K562 (cell line): ENCODE data around the gene VPS41. TPM values are rescaled to one million over a fixed set of nuclear protein-coding genes. Genes with fewer than 3 reads are reported as not detected.

ENCODE experiments used
- ATAC-seq: fragments of 200-7000 bp; cut with Tn5 transposase; 3 replicates; pipeline ENCODE4 v1.9.1; 2020; ENCODE audit warnings: moderate library complexity
- BruUV-seq: library from RNA; stranded (reverse); fragments of 400-500 nt; replicated peaks from 2 replicates; lab custom pipeline; 2021; lab: Mats Ljungman, UMichigan
- CTCF ChIA-PET: fragments of 300-600 bp; formaldehyde crosslinking; extraction: SDS; loops from one replicate; lab custom pipeline; 2021; ENCODE audit warnings: low intra/inter-chr PET ratio; lab: Yijun Ruan, JAX
- POLR2A ChIA-PET: fragments of 300-600, 350-650 bp; sonication (Branson Sonifier 250); formaldehyde crosslinking; extraction: SDS; loops from one replicate; lab custom pipeline; 2021; ENCODE audit warnings: antibody characterized with exemption, inconsistent platforms; lab: Yijun Ruan, JAX
- DNase-seq, 4 experiments: peaks; one replicate each; pipeline versions ENCODE4 v3.0.0 to v3.0.0-alpha.2; 2011 to 2018; ENCODE audit warnings: low spot score in 3 of 4, mixed read lengths in 3 of 4; ENCODE audit errors: extremely low read depth in 1 of 4
- FAIRE-seq: peaks from 2 replicates; lab custom pipeline; 2011; peaks lifted over from hg19 to GRCh38; lab: Jason Lieb, UNC
- H2AFZ ChIP-seq: 2 replicates; pipeline ENCODE4 v1.6.0; 2011; ENCODE audit warnings: low read depth, low read length, control low read depth, inconsistent platforms
- H3K27ac ChIP-seq: fragments of 200-600 bp; 3 replicates; pipeline ENCODE4 v1.8.0; 2011; ENCODE audit warnings: low read depth, mild to moderate bottlenecking, control low read depth, inconsistent platforms, low read length, moderate library complexity, mixed read lengths; ENCODE audit errors: extremely low read depth
- H3K27me3 ChIP-seq, 2 experiments: fragments of 300-600 bp in 1 of 2; 2 replicates in 1 of 2; 3 replicates in 1 of 2; pipeline versions ENCODE4 v1.6.0 to v1.8.0; 2011; ENCODE audit warnings: inconsistent platforms in 2 of 2, low read length in 2 of 2, mild to moderate bottlenecking in 1 of 2, mixed read lengths in 1 of 2, moderate library complexity in 1 of 2; ENCODE audit not compliant: control insufficient read depth in 2 of 2, insufficient read depth in 2 of 2
- H3K36me3 ChIP-seq: fragments of 300-600 bp; 3 replicates; pipeline ENCODE4 v1.8.0; 2011; ENCODE audit warnings: mild to moderate bottlenecking, low read length, inconsistent platforms; ENCODE audit not compliant: control insufficient read depth, insufficient read depth
- H3K4me1 ChIP-seq, 2 experiments: fragments of 200-600 bp in 1 of 2; replicated peaks in 1 of 2; 2 replicates in 1 of 2; 3 replicates in 1 of 2; pipeline versions ENCODE4 v1.5.1 to v1.8.0; 2011; ENCODE audit warnings: inconsistent platforms in 2 of 2, low read length in 2 of 2, mild to moderate bottlenecking in 1 of 2, mixed read lengths in 1 of 2, moderate library complexity in 1 of 2; ENCODE audit not compliant: control insufficient read depth in 2 of 2, insufficient read depth in 2 of 2
- H3K4me2 ChIP-seq: 2 replicates; pipeline ENCODE4 v1.6.1; 2011; ENCODE audit warnings: low read length, control low read depth, inconsistent platforms, mixed read lengths; ENCODE audit not compliant: insufficient read depth
- H3K4me3 ChIP-seq: fragments of 200-600 bp; sonication (generic), shearing (Covaris generic); 2 replicates; pipeline ENCODE4 v1.5.1; 2016; ENCODE audit warnings: control low read depth, inconsistent platforms
- H3K79me2 ChIP-seq: fragments of 200-600 bp; 3 replicates; pipeline ENCODE4 v1.8.0; 2011; ENCODE audit warnings: low read length, inconsistent platforms; ENCODE audit not compliant: control insufficient read depth, insufficient read depth
- H3K9ac ChIP-seq, 2 experiments: 2 replicates each; pipeline versions ENCODE4 v1.6.0 to v1.6.1; 2011; ENCODE audit warnings: low read depth in 2 of 2, low read length in 2 of 2, control low read depth in 1 of 2, inconsistent platforms in 1 of 2, mild to moderate bottlenecking in 1 of 2, mixed read lengths in 1 of 2; ENCODE audit not compliant: insufficient read depth in 1 of 2
- H3K9me1 ChIP-seq: one replicate; pipeline ENCODE4 v1.6.0; 2011; ENCODE audit warnings: inconsistent platforms, mild to moderate bottlenecking, low read length, moderate library complexity; ENCODE audit not compliant: control insufficient read depth, insufficient read depth
- H3K9me3 ChIP-seq: replicated peaks from 2 replicates; pipeline ENCODE4 v1.5.1; 2011; ENCODE audit warnings: low read depth, low read length, inconsistent platforms; ENCODE audit not compliant: control insufficient read depth, insufficient read depth
- H4K20me1 ChIP-seq: replicated peaks from 2 replicates; pipeline ENCODE4 v1.6.1; 2011; ENCODE audit warnings: low read length, inconsistent platforms, mixed read lengths; ENCODE audit not compliant: control insufficient read depth, insufficient read depth
- CHD7 ChIP-seq: fragments of 200-600 bp; sonication (generic); IDR thresholded peaks from one replicate; pipeline ENCODE4 v1.6.1; 2012; ENCODE audit warnings: mild to moderate bottlenecking, low read depth, low read length, inconsistent platforms
- ILK ChIP-seq: fragments of 450-650 bp; IDR thresholded peaks from 2 replicates; pipeline ENCODE4 v1.6.1; 2016; ENCODE audit warnings: missing genetic modification characterization, low read depth, mild to moderate bottlenecking, missing compliant biosample characterization, moderate library complexity, borderline replicate concordance
- WGBS: fragments of 100-300 bp; shearing (Covaris generic); methylation state at CpG from one replicate; pipeline ENCODE4 v1.1.6; 2016; ENCODE audit warnings: low coverage, mixed read lengths; ENCODE audit not compliant: insufficient coverage; ENCODE audit errors: missing lambda C conversion rate; 5-methylcytosine and 5-hydroxymethylcytosine counted together
- in situ Hi-C: fragments of 300-500 bp; cut with MboI; formaldehyde crosslinking; loops from 4 replicates; pipeline ENCODE4 v1.15.0; 2018; ENCODE audit warnings: inconsistent platforms, mixed read lengths
- intact Hi-C: fragments of 100-400 bp; cut with micrococcal nuclease; formaldehyde crosslinking; loops from 2 replicates; pipeline ENCODE4 v1.14.2; 2022
- polyA plus RNA-seq, 8 experiments: library from polyadenylated mRNA; depleted of rRNA in 4 of 8; stranded (reverse) in 5 of 8; unstranded in 3 of 8; fragments of >200 nt; fragmentation: Nextera tagmentation in 2 of 8; fragmentation: Illumina TruSeq in 1 of 8; extraction: Ambion mirVana in 2 of 8; extraction: Trizol in 1 of 8; gene quantifications; 2 replicates each; pipeline versions ENCODE4 v1.2.1 to v1.2.3, GENCODE V29; 2011 to 2014; ENCODE audit warnings: inconsistent platforms in 1 of 8, missing spikeins in 1 of 8
- total RNA-seq, 7 experiments: library from RNA; depleted of rRNA in 6 of 7; stranded (reverse); fragments of >200 nt in 6 of 7; fragmentation: Illumina TruSeq in 2 of 7; extraction: Trizol in 2 of 7; gene quantifications; 2 replicates each; pipeline versions ENCODE4 v1.2.1 to v1.2.3, GENCODE V29; 2011 to 2021; ENCODE audit warnings: low replicate concordance in 1 of 7
- TF ChIP-seq, protein P1 (sequence below): sonication (generic); formaldehyde crosslinking; IDR thresholded peaks from 2 replicates; pipeline ENCODE4 v1.8.0; 2023; ENCODE audit warnings: mild to moderate bottlenecking, missing genetic modification reagents

VPS41 gene
- total and polyA plus RNA-seq, 9 of the 15 experiments (the other 6 are each of a cell fraction or from before 2014, with no cell fraction given) = 17.7 to 46.8 (median 32.1) TPM

DNA sequence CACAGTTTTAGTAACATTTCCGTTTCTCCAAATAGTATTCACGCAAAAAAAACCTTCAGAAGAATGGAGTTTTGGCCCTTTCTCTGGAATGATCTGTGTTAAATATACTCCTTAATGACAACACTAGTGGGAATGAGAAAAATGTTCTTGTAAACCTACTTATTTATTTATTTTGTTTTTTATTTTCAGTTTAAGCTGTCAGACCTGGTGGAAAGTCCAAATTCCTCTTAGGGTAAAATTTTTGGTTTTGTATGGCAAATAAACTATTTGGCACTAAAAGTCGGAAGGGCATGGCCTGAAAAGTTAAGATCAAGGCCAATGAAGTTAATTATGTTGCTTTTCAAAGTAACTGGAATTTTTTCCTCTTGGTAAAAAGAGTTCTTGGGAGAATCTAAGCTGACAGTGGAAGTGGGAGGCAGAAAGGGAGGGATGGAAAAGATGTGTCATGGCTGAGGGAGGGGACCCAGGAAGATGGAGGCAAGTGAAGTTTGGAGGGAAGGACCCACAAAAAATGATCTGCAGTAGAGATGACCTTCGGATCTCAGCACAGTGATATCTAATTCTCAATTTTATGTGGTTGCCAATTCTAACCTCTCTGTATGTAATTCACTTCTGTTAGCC is 33.5 kb upstream of the VPS41 start:
- FAIRE-seq (no peak), ATAC-seq (no peak), DNase-seq (no peak)
- ChIA-PET CTCF (no interaction called here), POLR2A (interaction anchor here (0.7 kb wide), 1 partner anchor 8 kb away, joined by 3 read pairs; no protein-coding TSS in a partner anchor)
- in situ Hi-C loops = no loop called here
- no peak overlapping the region for H3K4me3 ChIP-seq
- no peaks in the 10 kb centered on the region for H3K4me1 ChIP-seq
- H3K9me1 ChIP-seq = no peaks in the 10 kb centered on the region
- no peaks in the 10 kb centered on the region for H3K9me3 ChIP-seq
- intact Hi-C loops = no loop called here
- no peak overlapping the region for H3K4me2 ChIP-seq
- no peak overlapping the region for H3K9ac ChIP-seq
- no peak for TF ChIP-seq CHD7
- TF ChIP-seq, protein P1, sequence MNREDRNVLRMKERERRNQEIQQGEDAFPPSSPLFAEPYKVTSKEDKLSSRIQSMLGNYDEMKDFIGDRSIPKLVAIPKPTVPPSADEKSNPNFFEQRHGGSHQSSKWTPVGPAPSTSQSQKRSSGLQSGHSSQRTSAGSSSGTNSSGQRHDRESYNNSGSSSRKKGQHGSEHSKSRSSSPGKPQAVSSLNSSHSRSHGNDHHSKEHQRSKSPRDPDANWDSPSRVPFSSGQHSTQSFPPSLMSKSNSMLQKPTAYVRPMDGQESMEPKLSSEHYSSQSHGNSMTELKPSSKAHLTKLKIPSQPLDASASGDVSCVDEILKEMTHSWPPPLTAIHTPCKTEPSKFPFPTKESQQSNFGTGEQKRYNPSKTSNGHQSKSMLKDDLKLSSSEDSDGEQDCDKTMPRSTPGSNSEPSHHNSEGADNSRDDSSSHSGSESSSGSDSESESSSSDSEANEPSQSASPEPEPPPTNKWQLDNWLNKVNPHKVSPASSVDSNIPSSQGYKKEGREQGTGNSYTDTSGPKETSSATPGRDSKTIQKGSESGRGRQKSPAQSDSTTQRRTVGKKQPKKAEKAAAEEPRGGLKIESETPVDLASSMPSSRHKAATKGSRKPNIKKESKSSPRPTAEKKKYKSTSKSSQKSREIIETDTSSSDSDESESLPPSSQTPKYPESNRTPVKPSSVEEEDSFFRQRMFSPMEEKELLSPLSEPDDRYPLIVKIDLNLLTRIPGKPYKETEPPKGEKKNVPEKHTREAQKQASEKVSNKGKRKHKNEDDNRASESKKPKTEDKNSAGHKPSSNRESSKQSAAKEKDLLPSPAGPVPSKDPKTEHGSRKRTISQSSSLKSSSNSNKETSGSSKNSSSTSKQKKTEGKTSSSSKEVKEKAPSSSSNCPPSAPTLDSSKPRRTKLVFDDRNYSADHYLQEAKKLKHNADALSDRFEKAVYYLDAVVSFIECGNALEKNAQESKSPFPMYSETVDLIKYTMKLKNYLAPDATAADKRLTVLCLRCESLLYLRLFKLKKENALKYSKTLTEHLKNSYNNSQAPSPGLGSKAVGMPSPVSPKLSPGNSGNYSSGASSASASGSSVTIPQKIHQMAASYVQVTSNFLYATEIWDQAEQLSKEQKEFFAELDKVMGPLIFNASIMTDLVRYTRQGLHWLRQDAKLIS = no peak
- no peak for TF ChIP-seq ILK (tag)
- no peaks in the 10 kb centered on the region for H4K20me1 ChIP-seq
- no TSS peak for BruUV-seq
- WGBS = 1% methylated on average over 4 of the region's 4 CpGs
- peaks cover 12 to 14% of the 10 kb centered on the region in 2 experiments; a peak in 4 of 5 replicates for H3K27me3 ChIP-seq
- no peak overlapping the region for H2AFZ ChIP-seq
- no peaks in the 10 kb centered on the region for H3K36me3 ChIP-seq
- no peaks in the 10 kb centered on the region for H3K79me2 ChIP-seq
- no peak overlapping the region for H3K27ac ChIP-seq
